ENCODE data around the gene FGFR2. TPM values are rescaled to one million over a fixed set of nuclear protein-coding genes. Genes with fewer than 3 reads are reported as not detected.

FGFR2 gene
- polyA plus RNA-seq, 1 donor from 2014 or later, result 14.8 TPM

GRCh38 chr10:121613456-121613855 lies 15.2 kb upstream of the FGFR2 start:
- Histone ChIP-seq H4K20me1 (ENCODE audit: insufficient read depth) (no peaks in the 10 kb centered on the region), H3K9me2 (ENCODE audit: insufficient read depth, low read length) (no peaks in the 10 kb centered on the region), H3K36me3 (ENCODE audit: insufficient read depth, low read length) (no peaks in the 10 kb centered on the region), H3K27ac (ENCODE audit: low read length) (no peak overlapping the region), H3F3A (ENCODE audit: insufficient read depth, low read length, poor library complexity, severe bottlenecking) (no peaks in the 10 kb centered on the region), H3K4me2 (ENCODE audit: low read length) (no peak overlapping the region), H3K4me3 (ENCODE audit: low read length) (no peak overlapping the region), H3K9ac (ENCODE audit: low read length) (no peak overlapping the region), H3K27me3 (ENCODE audit: insufficient read depth, low read depth, low read length) (no peaks in the 10 kb centered on the region), H3K79me2 (replicated peaks; ENCODE audit: insufficient read depth, low read length) (no peaks in the 10 kb centered on the region), H2AFZ (ENCODE audit: low read depth, low read length) (no peak overlapping the region), H3K9me3 (ENCODE audit: low read length) (no peaks in the 10 kb centered on the region)
- TF ChIP-seq, protein P1, sequence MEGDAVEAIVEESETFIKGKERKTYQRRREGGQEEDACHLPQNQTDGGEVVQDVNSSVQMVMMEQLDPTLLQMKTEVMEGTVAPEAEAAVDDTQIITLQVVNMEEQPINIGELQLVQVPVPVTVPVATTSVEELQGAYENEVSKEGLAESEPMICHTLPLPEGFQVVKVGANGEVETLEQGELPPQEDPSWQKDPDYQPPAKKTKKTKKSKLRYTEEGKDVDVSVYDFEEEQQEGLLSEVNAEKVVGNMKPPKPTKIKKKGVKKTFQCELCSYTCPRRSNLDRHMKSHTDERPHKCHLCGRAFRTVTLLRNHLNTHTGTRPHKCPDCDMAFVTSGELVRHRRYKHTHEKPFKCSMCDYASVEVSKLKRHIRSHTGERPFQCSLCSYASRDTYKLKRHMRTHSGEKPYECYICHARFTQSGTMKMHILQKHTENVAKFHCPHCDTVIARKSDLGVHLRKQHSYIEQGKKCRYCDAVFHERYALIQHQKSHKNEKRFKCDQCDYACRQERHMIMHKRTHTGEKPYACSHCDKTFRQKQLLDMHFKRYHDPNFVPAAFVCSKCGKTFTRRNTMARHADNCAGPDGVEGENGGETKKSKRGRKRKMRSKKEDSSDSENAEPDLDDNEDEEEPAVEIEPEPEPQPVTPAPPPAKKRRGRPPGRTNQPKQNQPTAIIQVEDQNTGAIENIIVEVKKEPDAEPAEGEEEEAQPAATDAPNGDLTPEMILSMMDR (IDR thresholded peaks at IDR 0.05; ENCODE audit: poor library complexity, severe bottlenecking), result no peak
- TF ChIP-seq SMC3 (conservative IDR thresholded peaks at IDR 0.05; ENCODE audit: poor library complexity) (no peak), RAD21 (conservative IDR thresholded peaks at IDR 0.05) (no peak), TAF1 (IDR thresholded peaks at IDR 0.05; ENCODE audit: low read depth) (no peak), EP300 (conservative IDR thresholded peaks at IDR 0.05; ENCODE audit: poor library complexity, severe bottlenecking) (no peak), EZH2 (IDR thresholded peaks at IDR 0.05; ENCODE audit: borderline replicate concordance, insufficient read depth, low read length, poor library complexity, severe bottlenecking) (no peak), MXI1 (conservative IDR thresholded peaks at IDR 0.05; ENCODE audit: poor library complexity, severe bottlenecking) (no peak), POLR2AphosphoS5 (IDR thresholded peaks at IDR 0.05) (no peak)
- TF ChIP-seq, protein P2, sequence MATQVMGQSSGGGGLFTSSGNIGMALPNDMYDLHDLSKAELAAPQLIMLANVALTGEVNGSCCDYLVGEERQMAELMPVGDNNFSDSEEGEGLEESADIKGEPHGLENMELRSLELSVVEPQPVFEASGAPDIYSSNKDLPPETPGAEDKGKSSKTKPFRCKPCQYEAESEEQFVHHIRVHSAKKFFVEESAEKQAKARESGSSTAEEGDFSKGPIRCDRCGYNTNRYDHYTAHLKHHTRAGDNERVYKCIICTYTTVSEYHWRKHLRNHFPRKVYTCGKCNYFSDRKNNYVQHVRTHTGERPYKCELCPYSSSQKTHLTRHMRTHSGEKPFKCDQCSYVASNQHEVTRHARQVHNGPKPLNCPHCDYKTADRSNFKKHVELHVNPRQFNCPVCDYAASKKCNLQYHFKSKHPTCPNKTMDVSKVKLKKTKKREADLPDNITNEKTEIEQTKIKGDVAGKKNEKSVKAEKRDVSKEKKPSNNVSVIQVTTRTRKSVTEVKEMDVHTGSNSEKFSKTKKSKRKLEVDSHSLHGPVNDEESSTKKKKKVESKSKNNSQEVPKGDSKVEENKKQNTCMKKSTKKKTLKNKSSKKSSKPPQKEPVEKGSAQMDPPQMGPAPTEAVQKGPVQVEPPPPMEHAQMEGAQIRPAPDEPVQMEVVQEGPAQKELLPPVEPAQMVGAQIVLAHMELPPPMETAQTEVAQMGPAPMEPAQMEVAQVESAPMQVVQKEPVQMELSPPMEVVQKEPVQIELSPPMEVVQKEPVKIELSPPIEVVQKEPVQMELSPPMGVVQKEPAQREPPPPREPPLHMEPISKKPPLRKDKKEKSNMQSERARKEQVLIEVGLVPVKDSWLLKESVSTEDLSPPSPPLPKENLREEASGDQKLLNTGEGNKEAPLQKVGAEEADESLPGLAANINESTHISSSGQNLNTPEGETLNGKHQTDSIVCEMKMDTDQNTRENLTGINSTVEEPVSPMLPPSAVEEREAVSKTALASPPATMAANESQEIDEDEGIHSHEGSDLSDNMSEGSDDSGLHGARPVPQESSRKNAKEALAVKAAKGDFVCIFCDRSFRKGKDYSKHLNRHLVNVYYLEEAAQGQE (IDR thresholded peaks at IDR 0.05; ENCODE audit: borderline replicate concordance), result no peak

DNA sequence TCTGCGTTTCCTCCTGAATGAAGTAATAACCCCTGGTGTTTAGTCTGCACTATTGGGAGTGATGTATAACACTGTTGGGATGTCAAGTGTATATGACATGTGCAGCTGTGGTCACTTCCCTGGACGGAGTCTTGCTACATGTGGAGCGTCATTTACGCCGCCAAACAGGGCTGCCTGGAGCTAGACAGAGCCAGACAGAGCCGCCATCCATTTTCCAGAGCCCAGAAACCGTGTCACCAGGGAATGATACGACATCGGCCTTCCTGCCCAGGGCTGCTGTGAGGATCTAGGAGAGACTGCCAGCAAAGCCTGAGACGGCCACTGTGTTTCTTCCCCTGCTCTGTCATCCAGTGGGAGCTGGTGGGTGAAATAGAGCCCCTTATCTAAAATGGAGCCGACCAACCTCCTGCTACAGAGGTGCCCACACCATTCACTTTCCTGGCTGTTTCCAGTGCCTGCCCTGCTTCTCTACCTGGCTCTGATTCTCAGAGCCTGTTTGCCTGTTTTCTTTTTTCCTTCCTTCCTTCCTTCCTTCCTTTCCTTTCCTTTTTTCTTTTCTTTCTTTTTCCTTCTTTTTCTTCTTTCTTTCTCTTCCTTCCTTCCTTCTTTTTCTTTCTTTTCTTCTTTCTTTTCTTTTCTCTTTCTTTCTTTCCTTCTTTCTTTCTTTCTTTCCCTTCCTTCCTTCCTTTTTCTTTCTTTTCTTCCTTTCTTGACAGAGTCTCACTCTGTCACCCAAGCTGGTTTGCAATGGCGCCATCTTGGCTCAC lies 13.3 kb upstream of the FGFR2 start:
- H3K9me3 ChIP-seq (ENCODE audit: low read length), result no peaks in the 10 kb centered on the region
- no peak overlapping the region for H3K27ac ChIP-seq (ENCODE audit: low read length)
- H4K20me1 ChIP-seq (ENCODE audit: insufficient read depth), result no peaks in the 10 kb centered on the region
- TF ChIP-seq POLR2AphosphoS5 (IDR thresholded peaks at IDR 0.05), result no peak
- TF ChIP-seq, protein P1 (IDR thresholded peaks at IDR 0.05; ENCODE audit: poor library complexity, severe bottlenecking), result no peak
- H2AFZ ChIP-seq (ENCODE audit: low read depth, low read length), result no peak overlapping the region
- H3K27me3 ChIP-seq (ENCODE audit: insufficient read depth, low read depth, low read length), result peaks cover 4% of the 10 kb centered on the region
- H3K4me3 ChIP-seq (ENCODE audit: low read length), result no peak overlapping the region
- H3K4me2 ChIP-seq (ENCODE audit: low read length), result no peak overlapping the region
- H3K79me2 ChIP-seq (replicated peaks; ENCODE audit: insufficient read depth, low read length), result no peaks in the 10 kb centered on the region
- H3K36me3 ChIP-seq (ENCODE audit: insufficient read depth, low read length), result no peaks in the 10 kb centered on the region
- no peaks in the 10 kb centered on the region for H3K9me2 ChIP-seq (ENCODE audit: insufficient read depth, low read length)
- H3K9ac ChIP-seq (ENCODE audit: low read length), result no peak overlapping the region
- no peaks in the 10 kb centered on the region for H3F3A ChIP-seq (ENCODE audit: insufficient read depth, low read length, poor library complexity, severe bottlenecking)
